ENCODE results near the gene ANO3.

Gene ANO3

DNA sequence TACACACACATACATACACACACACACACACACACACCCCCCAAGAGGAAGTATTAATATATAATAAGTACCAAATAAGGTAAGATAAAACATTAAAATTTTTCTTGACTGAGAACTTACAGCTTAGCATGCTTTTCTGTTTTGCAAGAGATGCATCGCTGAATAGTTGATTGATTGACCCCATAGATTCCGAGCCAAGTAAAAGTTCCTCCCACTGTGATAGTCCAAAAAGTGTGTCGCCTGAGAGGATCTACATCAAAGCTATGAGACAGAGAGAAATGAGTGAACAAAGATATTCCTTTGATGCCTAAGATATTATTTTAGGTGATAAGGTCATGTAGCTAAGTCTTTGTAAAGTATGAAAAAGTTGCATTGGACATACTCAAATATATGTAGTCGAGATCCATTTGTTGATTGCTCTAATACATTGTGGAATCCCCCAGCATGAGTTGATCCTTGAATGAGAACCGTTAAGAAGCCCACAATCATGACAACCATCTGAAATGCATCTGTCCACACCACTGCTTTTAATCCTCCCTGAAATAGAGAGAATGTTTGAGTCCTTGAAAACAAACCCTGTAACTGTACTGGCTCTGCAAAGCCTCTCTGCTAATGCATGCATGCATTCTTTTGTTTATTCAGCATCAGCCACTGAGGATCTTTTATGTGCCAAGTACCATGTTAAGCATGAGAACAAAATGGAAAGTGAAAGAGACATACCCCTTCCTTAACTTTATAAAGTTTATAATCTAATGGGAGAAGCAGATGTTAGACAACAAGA is 371.7 kb downstream of the ANO3 start:
- DNase-seq (ENCODE audit: low read depth in 4 of 4, low spot score in 1 of 4) = no peak

DNA sequence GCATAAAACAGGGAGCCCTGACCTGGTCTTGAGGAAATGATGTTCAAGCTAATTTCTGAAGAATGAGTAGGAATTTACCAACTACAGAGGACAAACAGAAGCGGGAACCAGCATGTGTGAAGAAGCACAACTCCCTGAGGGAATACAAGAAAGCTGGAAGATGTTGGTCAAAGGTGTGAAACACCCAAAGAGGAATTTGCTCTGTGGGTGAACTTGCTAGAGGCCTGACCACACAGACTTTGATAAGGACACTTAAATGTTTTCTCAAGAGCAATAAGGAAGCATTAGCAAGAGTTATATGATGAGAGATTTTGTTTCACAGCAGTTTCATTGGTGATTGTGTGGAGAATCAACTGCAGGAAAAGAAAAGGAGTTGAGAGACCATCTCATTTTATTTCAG is 372.3 kb downstream of the ANO3 start:
- DNase-seq (ENCODE audit: low read depth in 4 of 4, low spot score in 1 of 4) = no peak

DNA sequence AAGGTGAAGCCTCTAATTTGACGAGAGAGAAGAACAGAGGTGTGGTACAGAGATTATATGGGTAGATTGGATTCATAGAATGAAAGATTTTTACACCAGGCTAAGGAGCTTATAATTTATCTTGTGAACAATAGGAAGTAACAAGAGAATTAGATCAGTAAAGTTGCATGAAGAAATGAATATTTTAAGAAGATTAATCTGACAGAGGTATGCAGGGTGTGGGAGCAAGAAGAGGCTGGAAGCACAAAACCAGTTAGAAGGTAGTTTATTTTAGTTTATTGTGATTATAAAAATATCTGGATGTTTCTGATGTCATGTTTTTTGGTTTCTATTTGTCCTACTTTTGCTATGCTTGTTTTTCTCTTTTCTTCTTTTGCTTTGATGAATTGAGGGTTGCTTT is 374.3 kb downstream of the ANO3 start:
- DNase-seq (ENCODE audit: low read depth in 4 of 4, low spot score in 1 of 4) = no peak

DNA sequence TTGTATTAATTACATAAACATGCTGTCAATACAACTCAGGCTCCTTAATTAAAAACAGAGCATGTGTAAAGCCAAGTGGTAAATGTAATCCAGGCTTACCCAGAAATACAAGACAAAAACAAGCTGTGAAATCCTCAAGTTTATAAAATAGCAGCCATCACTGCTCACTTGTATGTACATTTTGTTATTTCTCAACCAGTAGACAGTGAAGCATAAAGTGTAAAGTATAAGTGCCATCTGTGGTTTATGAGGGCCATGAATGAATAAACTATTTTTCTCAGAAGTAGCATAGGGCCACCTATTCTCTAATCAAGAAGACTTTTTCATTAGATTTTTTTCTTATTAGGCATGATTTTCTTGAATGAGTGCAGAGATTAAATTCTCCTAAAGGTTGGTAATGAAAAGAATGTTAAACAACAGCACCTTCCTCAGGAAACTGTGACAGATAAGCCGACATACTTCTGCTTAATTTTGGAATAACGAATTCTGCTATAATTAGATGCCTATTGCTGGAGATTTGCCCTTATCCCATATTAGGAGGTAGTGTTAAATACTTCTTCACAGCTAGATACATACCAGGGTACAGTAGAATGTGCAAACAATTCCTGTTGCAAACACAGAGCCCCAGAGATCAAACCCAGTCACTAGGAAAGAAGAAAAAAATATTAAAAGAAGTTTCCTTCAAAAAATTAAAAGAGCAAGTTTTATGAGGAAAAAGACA is 377.0 kb downstream of the ANO3 start:
- no peak for DNase-seq (ENCODE audit: low read depth in 4 of 4, low spot score in 1 of 4)

DNA sequence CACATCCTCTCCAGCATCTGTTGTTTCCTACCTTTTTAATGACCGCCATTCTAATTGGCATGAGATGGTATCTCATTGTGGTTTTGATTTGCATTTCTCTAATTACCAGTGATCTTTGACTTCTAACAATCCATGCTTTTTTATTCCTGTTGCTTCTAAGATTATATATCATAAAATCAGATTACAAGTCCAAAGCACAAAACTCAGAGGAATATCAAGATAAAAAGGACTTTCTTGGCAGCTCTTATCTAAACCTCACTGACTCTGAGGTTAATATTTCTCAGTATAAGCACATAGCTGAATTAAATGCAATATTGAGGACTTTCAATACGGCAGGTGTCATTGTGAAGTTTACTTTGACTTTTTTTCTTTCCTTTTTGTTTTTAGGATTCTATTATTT is 378.6 kb downstream of the ANO3 start:
- no peak for DNase-seq (ENCODE audit: low read depth in 4 of 4, low spot score in 1 of 4)

DNA sequence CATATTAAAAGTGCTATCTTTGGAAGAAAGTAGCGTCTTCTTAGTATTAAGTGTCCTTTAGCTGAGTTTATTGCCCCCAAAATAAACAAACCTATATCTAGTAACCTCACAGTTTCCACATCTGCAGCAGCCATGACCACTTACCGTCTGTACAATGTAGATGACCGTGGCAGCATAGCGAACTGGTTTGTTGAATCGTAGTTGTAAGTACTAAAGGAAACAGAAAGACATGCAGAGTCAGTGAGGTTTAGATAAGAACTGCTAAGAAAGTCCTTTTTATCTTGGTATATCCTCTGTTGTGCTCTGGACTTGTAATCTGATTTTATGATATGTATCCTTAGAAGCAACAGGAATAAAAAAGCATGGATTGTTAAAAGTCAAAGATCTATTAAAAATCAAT is 380.6 kb downstream of the ANO3 start:
- no peak for DNase-seq (ENCODE audit: low read depth in 4 of 4, low spot score in 1 of 4)
